ENCODE measurements around the gene DGKH.

DNA sequence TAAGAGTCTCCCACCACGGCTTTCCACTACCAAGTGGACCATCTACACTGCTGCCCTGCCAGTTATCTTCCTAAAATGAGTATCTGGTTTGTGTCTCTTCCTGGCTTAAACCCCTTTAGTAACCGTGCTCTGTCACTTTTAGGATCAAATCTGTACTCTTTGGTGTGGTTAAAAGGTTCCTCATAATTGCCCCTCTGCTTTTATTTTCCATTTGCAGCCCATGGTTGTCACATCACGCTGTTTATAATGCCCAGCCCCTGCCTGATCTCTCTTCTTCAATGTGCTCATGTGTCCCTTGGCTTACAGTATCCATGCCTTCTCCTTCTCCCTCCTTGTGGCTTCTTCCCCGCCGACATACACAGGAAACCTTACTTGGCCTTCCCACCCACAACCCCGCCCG, 100.1 kb downstream of the DGKH start:
- TF ChIP-seq POLR2A (IDR thresholded peaks at IDR 0.05; ENCODE audit: low read depth): no peak
- no peak for TF ChIP-seq EP300 (IDR thresholded peaks at IDR 0.05)

Data from esophagus muscularis mucosa (tissue), 2 donors.